H9 (cell line): ENCODE results near the gene MYDGF. TPM values are rescaled to one million over a fixed set of nuclear protein-coding genes. Genes with fewer than 3 reads are reported as not detected.

Source experiments
- DNase-seq: peaks from one replicate; pipeline ENCODE4 v3.0.0-alpha.2; 2017
- H2AFZ ChIP-seq: one replicate; pipeline ENCODE4 v1.6.1; 2013; ENCODE audit warnings: mild to moderate bottlenecking, low read length, control low read depth, moderate library complexity
- H2AK5ac ChIP-seq: 2 replicates; pipeline ENCODE4 v1.6.1; 2013; ENCODE audit warnings: low read length, control low read depth, mixed read lengths; ENCODE audit not compliant: insufficient read length
- H2BK120ac ChIP-seq: one replicate; pipeline ENCODE4 v1.6.1; 2013; ENCODE audit warnings: low read depth, mild to moderate bottlenecking, low read length, control low read depth, inconsistent platforms; ENCODE audit not compliant: poor library complexity, severe bottlenecking
- H2BK12ac ChIP-seq: 2 replicates; pipeline ENCODE4 v1.6.1; 2013; ENCODE audit warnings: low read length, control low read depth, mixed read lengths, low read depth; ENCODE audit not compliant: insufficient read length
- H2BK15ac ChIP-seq: 2 replicates; pipeline ENCODE4 v1.6.1; 2013; ENCODE audit warnings: low read depth, low read length, control low read depth
- H2BK20ac ChIP-seq: one replicate; pipeline ENCODE4 v1.6.1; 2013; ENCODE audit warnings: low read depth, mild to moderate bottlenecking, low read length, control low read depth, inconsistent platforms; ENCODE audit not compliant: poor library complexity, severe bottlenecking
- H2BK5ac ChIP-seq: 2 replicates; pipeline ENCODE4 v1.6.1; 2013; ENCODE audit warnings: low read length, control low read depth, mixed read lengths; ENCODE audit not compliant: insufficient read length
- H3K14ac ChIP-seq: 2 replicates; pipeline ENCODE4 v1.6.1; 2013; ENCODE audit warnings: low read length, control low read depth; ENCODE audit not compliant: insufficient read depth
- H3K18ac ChIP-seq: 2 replicates; pipeline ENCODE4 v1.6.1; 2013; ENCODE audit warnings: low read depth, mild to moderate bottlenecking, mixed read lengths, low read length, control low read depth; ENCODE audit not compliant: insufficient read length
- H3K23ac ChIP-seq: 2 replicates; pipeline ENCODE4 v1.6.1; 2013; ENCODE audit warnings: low read length, control low read depth, mixed read lengths, low read depth; ENCODE audit not compliant: insufficient read length
- H3K23me2 ChIP-seq: 2 replicates; pipeline ENCODE4 v1.6.1; 2013; ENCODE audit warnings: low read depth, mild to moderate bottlenecking, mixed read lengths, low read length, control low read depth; ENCODE audit not compliant: insufficient read length, poor library complexity, severe bottlenecking
- H3K27ac ChIP-seq: 2 replicates; pipeline ENCODE4 v1.5.1; 2013; ENCODE audit warnings: low read length, control low read depth, mixed read lengths, low read depth; ENCODE audit not compliant: insufficient read length
- H3K27me3 ChIP-seq: 2 replicates; pipeline ENCODE4 v1.6.1; 2013; ENCODE audit warnings: low read length, control low read depth, inconsistent platforms; ENCODE audit not compliant: insufficient read depth
- H3K4ac ChIP-seq: 2 replicates; pipeline ENCODE4 v1.6.1; 2013; ENCODE audit warnings: low read depth, mild to moderate bottlenecking, control low read depth, inconsistent platforms, low read length, moderate library complexity
- H3K4me1 ChIP-seq: 2 replicates; pipeline ENCODE4 v1.6.1; 2013; ENCODE audit warnings: low read length, control low read depth, inconsistent platforms; ENCODE audit not compliant: insufficient read depth
- H3K4me2 ChIP-seq: 2 replicates; pipeline ENCODE4 v1.6.1; 2013; ENCODE audit warnings: low read length, control low read depth, mixed read lengths; ENCODE audit not compliant: insufficient read length, insufficient read depth
- H3K56ac ChIP-seq: 2 replicates; pipeline ENCODE4 v1.6.1; 2013; ENCODE audit warnings: low read depth, mild to moderate bottlenecking, mixed read lengths, low read length, control low read depth; ENCODE audit not compliant: insufficient read length
- H3K79me1 ChIP-seq: 2 replicates; pipeline ENCODE4 v1.6.1; 2013; ENCODE audit warnings: low read depth, mild to moderate bottlenecking, moderate library complexity, low read length, control low read depth, inconsistent platforms; ENCODE audit not compliant: insufficient read depth, poor library complexity, severe bottlenecking
- H3K79me2 ChIP-seq: 2 replicates; pipeline ENCODE4 v1.6.1; 2013; ENCODE audit warnings: low read length, control low read depth, inconsistent platforms; ENCODE audit not compliant: insufficient read depth
- H3K9ac ChIP-seq: 2 replicates; pipeline ENCODE4 v1.6.1; 2013; ENCODE audit warnings: low read length, control low read depth, mixed read lengths; ENCODE audit not compliant: insufficient read length; ENCODE audit errors: extremely low read depth
- H3K9me3 ChIP-seq: one replicate; pipeline ENCODE4 v1.6.1; 2013; ENCODE audit warnings: low read depth, low read length, inconsistent platforms; ENCODE audit not compliant: control insufficient read depth
- H3T11ph ChIP-seq: one replicate; pipeline ENCODE4 v1.6.1; 2013; ENCODE audit warnings: mild to moderate bottlenecking, low read length, control low read depth, inconsistent platforms
- H4K20me1 ChIP-seq: one replicate; pipeline ENCODE4 v1.6.1; 2013; ENCODE audit not compliant: control insufficient read depth, insufficient read length, insufficient read depth
- H4K5ac ChIP-seq: 2 replicates; pipeline ENCODE4 v1.6.1; 2013; ENCODE audit warnings: low read depth, mild to moderate bottlenecking, mixed read lengths, low read length, control low read depth; ENCODE audit not compliant: insufficient read length
- H4K8ac ChIP-seq: replicated peaks from 2 replicates; pipeline ENCODE4 v1.6.1; 2013; ENCODE audit warnings: low read length, control low read depth, mixed read lengths, low read depth; ENCODE audit not compliant: insufficient read length
- H4K91ac ChIP-seq: 2 replicates; pipeline ENCODE4 v1.6.1; 2013; ENCODE audit warnings: low read depth, mild to moderate bottlenecking, moderate library complexity, mixed read lengths, low read length, control low read depth; ENCODE audit not compliant: insufficient read length
- H3K27ac Mint-ChIP-seq, 3 experiments: 2 replicates in 2 of 3; 3 replicates in 1 of 3; pipeline ENCODE4 v1.8.0; 2020 to 2021; ENCODE audit warnings: mixed read lengths in 3 of 3, mild to moderate bottlenecking in 1 of 3, moderate library complexity in 1 of 3
- H3K27me3 Mint-ChIP-seq: 2 replicates; pipeline ENCODE4 v1.8.0; 2021; ENCODE audit warnings: low read depth, mild to moderate bottlenecking, moderate library complexity, mixed read lengths
- H3K36me3 Mint-ChIP-seq, 3 experiments: 2 replicates in 2 of 3; 3 replicates in 1 of 3; pipeline ENCODE4 v1.8.0; 2020 to 2021; ENCODE audit warnings: low read depth in 3 of 3, mixed read lengths in 3 of 3; ENCODE audit not compliant: insufficient read depth in 1 of 3
- H3K4me1 Mint-ChIP-seq, 2 experiments: 2 replicates each; pipeline ENCODE4 v1.8.0; 2020; ENCODE audit warnings: mixed read lengths in 2 of 2
- H3K4me3 Mint-ChIP-seq, 2 experiments: 2 replicates in 1 of 2; 3 replicates in 1 of 2; pipeline ENCODE4 v1.8.0; 2020 to 2021; ENCODE audit warnings: mild to moderate bottlenecking in 2 of 2, mixed read lengths in 2 of 2, moderate library complexity in 1 of 2
- H3K9me3 Mint-ChIP-seq, 2 experiments: 2 replicates in 1 of 2; 3 replicates in 1 of 2; pipeline ENCODE4 v1.8.0; 2020; ENCODE audit warnings: mild to moderate bottlenecking in 2 of 2, mixed read lengths in 2 of 2, moderate library complexity in 1 of 2
- WGBS: extraction: QIAGEN DNeasy Blood & Tissue Kit; methylation state at CpG from one replicate; pipeline ENCODE4 v1.1.7; 2013; ENCODE audit warnings: missing lambda C conversion rate, low lambda C conversion rate, mixed read lengths; ENCODE audit not compliant: insufficient read length; ENCODE audit errors: extremely low coverage; 5-methylcytosine and 5-hydroxymethylcytosine counted together
- total RNA-seq: library from RNA; stranded (reverse); gene quantifications from 2 replicates; pipeline ENCODE4 v1.2.1, GENCODE V29; 2021
- TF ChIP-seq, protein P1 (sequence below): fragments of 200-600 bp; sonication (generic); conservative IDR thresholded peaks from 3 replicates; pipeline ENCODE4 v1.8.0; 2021; ENCODE audit warnings: antibody characterized with exemption, mild to moderate bottlenecking

The MYDGF gene
- total RNA-seq, 1 experiment from 2014 or later = 43.4 TPM

DNA sequence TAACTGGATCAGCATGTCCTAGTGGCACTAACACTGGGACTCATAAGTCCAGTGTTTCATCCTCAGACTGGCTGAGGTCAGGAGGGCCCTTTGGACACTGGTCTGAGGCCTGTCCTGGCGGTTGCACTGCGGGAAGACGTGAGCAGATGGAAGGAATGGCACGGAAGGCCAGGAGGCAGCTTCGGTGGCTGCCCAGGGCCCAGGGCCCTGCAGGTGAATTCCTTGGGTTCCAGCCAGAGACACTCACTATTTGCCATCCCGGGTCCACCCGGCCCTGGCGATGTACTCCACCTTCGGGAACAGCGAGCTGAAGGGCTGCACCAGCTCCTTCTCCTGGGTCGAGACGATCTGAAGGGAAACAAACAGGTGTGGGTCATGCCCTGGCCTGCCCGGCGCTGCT is 27.2 kb upstream of the MYDGF start:
- H2AFZ ChIP-seq = no peak overlapping the region
- H3K79me1 ChIP-seq = no peaks in the 10 kb centered on the region
- H4K91ac ChIP-seq = no peak overlapping the region
- H3K18ac ChIP-seq = no peak overlapping the region
- no peak overlapping the region for H3K14ac ChIP-seq
- H3K4me1 Mint-ChIP-seq = no peaks in the 10 kb centered on the region
- H2AK5ac ChIP-seq = no peak overlapping the region
- no peak overlapping the region for H2BK15ac ChIP-seq
- no peaks in the 10 kb centered on the region for H4K20me1 ChIP-seq
- H3K23ac ChIP-seq = no peak overlapping the region
- H3K9me3 Mint-ChIP-seq = no peaks in the 10 kb centered on the region
- peaks cover 26 to 84% (median 73%) of the 10 kb centered on the region in 3 experiments for H3K36me3 Mint-ChIP-seq
- H3K79me2 ChIP-seq = no peaks in the 10 kb centered on the region
- H3T11ph ChIP-seq = no peak overlapping the region
- no peak overlapping the region for H4K5ac ChIP-seq
- H3K27me3 Mint-ChIP-seq = no peaks in the 10 kb centered on the region
- no peaks in the 10 kb centered on the region for H3K27me3 ChIP-seq
- no peak overlapping the region for H4K8ac ChIP-seq
- no peak overlapping the region for H3K4me2 ChIP-seq
- peak overlapping the region in 1 of 3 experiments; percentile 85; a peak in 2 of 7 replicates for H3K27ac Mint-ChIP-seq
- H2BK5ac ChIP-seq = no peak overlapping the region
- no peak overlapping the region for H2BK20ac ChIP-seq
- no peaks in the 10 kb centered on the region for H3K23me2 ChIP-seq
- no peak overlapping the region for H3K4me3 Mint-ChIP-seq
- H3K27ac ChIP-seq = no peak overlapping the region
- no peak overlapping the region for H2BK120ac ChIP-seq
- no peak overlapping the region for H3K9ac ChIP-seq
- no peak overlapping the region for H3K56ac ChIP-seq
- no peak for DNase-seq
- no peak overlapping the region for H3K4ac ChIP-seq
- H2BK12ac ChIP-seq = no peak overlapping the region
- no peaks in the 10 kb centered on the region for H3K4me1 ChIP-seq
- TF ChIP-seq, protein P1, sequence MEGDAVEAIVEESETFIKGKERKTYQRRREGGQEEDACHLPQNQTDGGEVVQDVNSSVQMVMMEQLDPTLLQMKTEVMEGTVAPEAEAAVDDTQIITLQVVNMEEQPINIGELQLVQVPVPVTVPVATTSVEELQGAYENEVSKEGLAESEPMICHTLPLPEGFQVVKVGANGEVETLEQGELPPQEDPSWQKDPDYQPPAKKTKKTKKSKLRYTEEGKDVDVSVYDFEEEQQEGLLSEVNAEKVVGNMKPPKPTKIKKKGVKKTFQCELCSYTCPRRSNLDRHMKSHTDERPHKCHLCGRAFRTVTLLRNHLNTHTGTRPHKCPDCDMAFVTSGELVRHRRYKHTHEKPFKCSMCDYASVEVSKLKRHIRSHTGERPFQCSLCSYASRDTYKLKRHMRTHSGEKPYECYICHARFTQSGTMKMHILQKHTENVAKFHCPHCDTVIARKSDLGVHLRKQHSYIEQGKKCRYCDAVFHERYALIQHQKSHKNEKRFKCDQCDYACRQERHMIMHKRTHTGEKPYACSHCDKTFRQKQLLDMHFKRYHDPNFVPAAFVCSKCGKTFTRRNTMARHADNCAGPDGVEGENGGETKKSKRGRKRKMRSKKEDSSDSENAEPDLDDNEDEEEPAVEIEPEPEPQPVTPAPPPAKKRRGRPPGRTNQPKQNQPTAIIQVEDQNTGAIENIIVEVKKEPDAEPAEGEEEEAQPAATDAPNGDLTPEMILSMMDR = no peak
- WGBS = no CpG with 5 or more reads among the region's 14 CpGs
- H3K9me3 ChIP-seq = no peaks in the 10 kb centered on the region
